Ovary (tissue), 9 donors: ENCODE measurements around the gene DIP2C. TPM values are rescaled to one million over a fixed set of nuclear protein-coding genes. Genes with fewer than 3 reads are reported as not detected.

Experiments
- DNase-seq, 5 donors: peaks; one replicate each; pipeline ENCODE4 v3.0.0-alpha.2; 2019 to 2020
- H3K27ac ChIP-seq, 2 donors: fragments of 200-600 bp; one replicate each; pipeline versions ENCODE4 v1.5.1 to v1.8.0; 2019 to 2022
- H3K27me3 ChIP-seq: fragments of 200-600 bp; one replicate; pipeline ENCODE4 v1.8.0; 2022
- H3K36me3 ChIP-seq: fragments of 200-600 bp; sonication (generic); one replicate; pipeline ENCODE4 v1.5.1; 2019
- H3K4me1 ChIP-seq: one replicate; pipeline ENCODE4 v1.8.1; 2013; ENCODE audit warnings: mild to moderate bottlenecking, moderate library complexity; ENCODE audit not compliant: insufficient read depth
- H3K4me3 ChIP-seq: fragments of 200-600 bp; sonication (generic); one replicate; pipeline ENCODE4 v1.5.1; 2017
- H3K9me3 ChIP-seq, 2 donors: fragments of 200-600 bp in 1 of 2; sonication (generic) in 1 of 2; one replicate each; pipeline versions ENCODE4 v1.5.1 to v1.8.1; 2013 to 2019; ENCODE audit warnings: mild to moderate bottlenecking in 1 of 2, moderate library complexity in 1 of 2
- EP300 ChIP-seq: sonication (generic); formaldehyde crosslinking; IDR thresholded peaks from one replicate; pipeline ENCODE4 v1.6.1; 2017; ENCODE audit warnings: antibody characterized with exemption
- POLR2A ChIP-seq: fragments of 450-650 bp; IDR thresholded peaks from one replicate; pipeline ENCODE4 v1.6.1; 2017; ENCODE audit warnings: antibody characterized with exemption, mild to moderate bottlenecking, moderate library complexity
- WGBS, 3 donors: extraction: QIAGEN DNeasy Blood & Tissue Kit in 1 of 3; methylation state at CpG; one replicate each; pipeline versions ENCODE4 v1.1.5 to v1.1.7; 2013 to 2017; 5-methylcytosine and 5-hydroxymethylcytosine counted together
- intact Hi-C, 4 donors: fragments of 100-400 bp; cut with DNase I; formaldehyde crosslinking; loops; one replicate each; pipeline versions ENCODE4 v1.11.0 to v1.15.1; 2022 to 2023
- polyA plus RNA-seq, 2 donors: library from polyadenylated mRNA; stranded (reverse); fragments of 200-250 nt in 1 of 2; fragments of 350-450 nt in 1 of 2; fragmentation: Illumina TruSeq in 1 of 2; extraction: RNeasy Lipid Tissue Mini Kit (QIAGEN cat#74804) in 1 of 2; gene quantifications; one replicate each; pipeline ENCODE4 v1.2.3, GENCODE V29; 2013 to 2014
- total RNA-seq, 7 donors: library from RNA; depleted of rRNA in 2 of 7; stranded (reverse); fragments of >200 nt in 2 of 7; fragmentation: NEBNext Ultra II Directional in 3 of 7; extraction: Animal tissue kit (Norgen Biotek cat#: 25700) in 3 of 7; gene quantifications; one replicate each; pipeline versions ENCODE4 v1.1.0 to v1.2.4, GENCODE V29; 2016 to 2023
- TF ChIP-seq, protein P1 (sequence below), 3 donors: fragments of 450-650 bp in 2 of 3; fragments of 200-600 bp in 1 of 3; IDR thresholded peaks; one replicate each; pipeline versions ENCODE4 v1.5.1 to v1.8.0; 2016 to 2022; ENCODE audit warnings: antibody characterized with exemption in 3 of 3, mild to moderate bottlenecking in 1 of 3
- donor health status: DM: no; HTN: no; CAD: no; lungs with moderate emphysema.
- donor health status: DM: no; HTN: no; CAD: no.
- donor health status: Bipolar disorder and iron deficiency.
- donor health status: DM: yes; HTN: yes; CAD: no.
- donor health status: DM: no; HTN: no; CAD: no.
- donor health status: DM: yes; HTN: yes; CAD: no.

DIP2C gene
- total and polyA plus RNA-seq, 9 donors, result 10.1 to 29.4 (median 22.2) TPM

DNA sequence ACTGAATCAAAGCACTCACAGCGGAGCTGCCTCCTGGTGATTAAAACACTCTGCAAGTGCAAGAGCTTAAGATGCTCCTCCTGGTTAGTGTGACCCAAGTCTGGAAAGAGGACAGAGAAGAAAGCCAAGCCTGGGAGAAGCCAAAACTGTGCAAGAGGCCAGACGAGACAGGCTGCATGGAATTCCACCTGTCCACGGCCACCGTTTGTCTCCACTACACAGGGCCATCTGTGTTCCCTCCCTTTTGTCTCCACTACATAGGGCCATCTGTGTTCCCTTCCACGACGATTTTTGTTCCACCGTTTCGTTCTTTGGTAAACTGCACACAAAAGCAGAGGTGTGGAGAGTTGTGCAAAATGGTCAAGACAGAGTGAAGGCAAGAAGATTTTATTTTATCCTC, 233.0 kb downstream of the DIP2C start:
- no peaks in the 10 kb centered on the region for H3K36me3 ChIP-seq
- no peak overlapping the region for H3K27ac ChIP-seq
- H3K27me3 ChIP-seq, result no peaks in the 10 kb centered on the region
- intact Hi-C loops, result no loop called here
- 77 to 82% (median 77%) methylated on average over 8 of the region's 8 CpGs for WGBS, 3 donors
- DNase-seq, result no peak
- peaks cover 5% of the 10 kb centered on the region for H3K4me1 ChIP-seq
- no peak overlapping the region for H3K4me3 ChIP-seq
- no peaks in the 10 kb centered on the region for H3K9me3 ChIP-seq
- TF ChIP-seq EP300 (no peak), POLR2A (no peak)
- TF ChIP-seq, protein P1, sequence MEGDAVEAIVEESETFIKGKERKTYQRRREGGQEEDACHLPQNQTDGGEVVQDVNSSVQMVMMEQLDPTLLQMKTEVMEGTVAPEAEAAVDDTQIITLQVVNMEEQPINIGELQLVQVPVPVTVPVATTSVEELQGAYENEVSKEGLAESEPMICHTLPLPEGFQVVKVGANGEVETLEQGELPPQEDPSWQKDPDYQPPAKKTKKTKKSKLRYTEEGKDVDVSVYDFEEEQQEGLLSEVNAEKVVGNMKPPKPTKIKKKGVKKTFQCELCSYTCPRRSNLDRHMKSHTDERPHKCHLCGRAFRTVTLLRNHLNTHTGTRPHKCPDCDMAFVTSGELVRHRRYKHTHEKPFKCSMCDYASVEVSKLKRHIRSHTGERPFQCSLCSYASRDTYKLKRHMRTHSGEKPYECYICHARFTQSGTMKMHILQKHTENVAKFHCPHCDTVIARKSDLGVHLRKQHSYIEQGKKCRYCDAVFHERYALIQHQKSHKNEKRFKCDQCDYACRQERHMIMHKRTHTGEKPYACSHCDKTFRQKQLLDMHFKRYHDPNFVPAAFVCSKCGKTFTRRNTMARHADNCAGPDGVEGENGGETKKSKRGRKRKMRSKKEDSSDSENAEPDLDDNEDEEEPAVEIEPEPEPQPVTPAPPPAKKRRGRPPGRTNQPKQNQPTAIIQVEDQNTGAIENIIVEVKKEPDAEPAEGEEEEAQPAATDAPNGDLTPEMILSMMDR (IDR thresholded peaks at IDR 0.05), result no peak

DNA sequence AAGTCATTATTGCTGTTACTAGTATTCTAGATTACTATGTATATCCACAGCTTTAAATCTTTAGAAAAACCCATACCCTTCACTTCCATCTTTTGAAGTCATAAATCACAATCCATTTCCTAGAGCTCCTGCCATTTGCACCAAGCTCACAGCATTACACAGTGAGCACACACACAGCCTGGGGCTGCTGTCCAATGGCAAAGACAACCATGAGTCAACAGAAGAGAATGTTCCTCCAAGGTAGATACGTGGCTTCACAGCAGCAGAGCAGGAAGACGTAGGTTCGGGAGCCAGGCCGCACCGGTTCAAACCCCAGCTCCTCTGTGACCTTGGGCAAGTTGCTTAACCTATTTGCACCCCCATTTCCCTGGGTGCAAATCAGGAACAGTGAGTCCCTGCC, 234.6 kb downstream of the DIP2C start:
- intact Hi-C loops, result no loop called here
- Histone ChIP-seq H3K4me3 (no peak overlapping the region), H3K27ac (no peak overlapping the region), H3K27me3 (no peaks in the 10 kb centered on the region), H3K9me3 (no peaks in the 10 kb centered on the region), H3K4me1 (peaks cover 12% of the 10 kb centered on the region), H3K36me3 (no peaks in the 10 kb centered on the region)
- DNase-seq, result peak in 4 of 5 donors; percentile 48 to 82 (median 60)
- TF ChIP-seq EP300 (no peak), POLR2A (no peak)
- WGBS, 3 donors, result 10 to 17% (median 12%) methylated on average over 5 of the region's 5 CpGs

DNA sequence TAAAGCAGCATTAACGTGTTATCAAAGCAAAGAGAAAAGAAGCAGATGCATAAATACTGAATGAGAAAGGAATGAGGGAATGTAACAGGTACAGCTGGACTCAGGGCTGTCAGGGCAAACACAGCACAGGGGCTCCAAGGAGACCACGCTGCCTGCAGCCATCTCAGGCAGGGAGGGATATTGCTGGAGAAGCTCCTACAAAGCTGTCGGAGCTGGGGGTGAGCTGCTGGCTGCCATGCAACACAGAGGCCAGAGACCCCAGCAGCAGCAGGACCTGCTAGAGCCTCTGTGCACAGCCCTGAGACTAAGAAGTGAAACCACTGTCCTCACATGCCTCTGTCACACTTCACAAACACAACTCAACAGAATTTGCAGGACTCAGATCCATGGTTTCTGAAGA, 235.8 kb downstream of the DIP2C start:
- intact Hi-C loops, result no loop called here
- Histone ChIP-seq H3K9me3 (no peaks in the 10 kb centered on the region), H3K4me1 (peaks cover 12% of the 10 kb centered on the region), H3K27me3 (no peaks in the 10 kb centered on the region), H3K36me3 (no peaks in the 10 kb centered on the region), H3K27ac (no peak overlapping the region), H3K4me3 (no peak overlapping the region)
- no peak for DNase-seq
- WGBS, 3 donors, result 80 to 83% (median 81%) methylated on average over 3 of the region's 3 CpGs
- TF ChIP-seq EP300 (no peak), POLR2A (no peak)
- TF ChIP-seq, protein P1 (IDR thresholded peaks at IDR 0.05), result no peak

DNA sequence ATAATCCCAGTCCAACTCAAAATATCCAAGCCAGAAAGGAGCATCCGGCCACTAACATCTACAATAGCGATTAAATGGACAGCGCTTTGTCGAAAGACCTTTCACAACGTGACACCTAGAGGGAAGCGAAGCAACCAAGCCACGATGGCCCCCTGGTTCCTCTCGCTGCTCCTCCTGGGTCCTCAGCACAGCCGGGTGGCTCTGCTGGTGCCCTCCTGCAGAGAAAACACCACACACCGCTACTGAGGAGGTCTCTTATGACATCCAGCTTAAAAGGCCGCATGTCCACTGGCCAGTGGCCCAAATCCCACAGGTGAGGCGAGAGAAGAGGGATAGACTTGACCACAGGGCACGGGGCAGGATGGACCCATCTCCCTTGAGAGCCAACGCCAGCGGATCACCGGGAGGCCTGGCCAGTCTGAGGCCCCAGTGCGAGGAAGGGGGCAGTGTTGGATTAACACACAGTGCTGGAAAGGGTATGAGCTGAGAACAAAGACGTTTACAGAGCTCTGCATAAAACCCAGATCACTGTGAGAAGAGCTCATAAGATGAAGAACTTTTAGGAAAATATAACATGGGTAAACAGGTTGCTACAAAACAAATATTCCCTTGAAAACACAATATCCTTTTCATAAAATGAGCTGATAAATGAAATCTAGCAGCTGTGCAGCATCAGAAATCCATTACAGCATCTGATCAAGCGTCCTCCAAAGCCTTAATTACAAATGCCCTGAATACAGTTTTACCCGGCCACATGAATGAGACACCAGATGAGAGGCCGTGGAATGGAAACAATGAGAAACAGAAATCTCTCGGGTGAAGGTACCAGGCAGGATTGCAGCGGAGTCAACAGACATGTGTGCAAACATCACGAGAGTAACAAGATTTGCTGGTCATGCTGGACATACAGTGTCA, 236.7 kb downstream of the DIP2C start:
- Histone ChIP-seq H3K27me3 (no peaks in the 10 kb centered on the region), H3K4me1 (peaks cover 12% of the 10 kb centered on the region), H3K4me3 (no peak overlapping the region), H3K36me3 (no peaks in the 10 kb centered on the region), H3K27ac (no peak overlapping the region), H3K9me3 (no peaks in the 10 kb centered on the region)
- intact Hi-C loops, result no loop called here
- TF ChIP-seq POLR2A (no peak), EP300 (no peak)
- TF ChIP-seq, protein P1 (IDR thresholded peaks at IDR 0.05), result no peak
- DNase-seq, result no peak
- WGBS, 3 donors, result 86% methylated on average over 24 of the region's 24 CpGs

DNA sequence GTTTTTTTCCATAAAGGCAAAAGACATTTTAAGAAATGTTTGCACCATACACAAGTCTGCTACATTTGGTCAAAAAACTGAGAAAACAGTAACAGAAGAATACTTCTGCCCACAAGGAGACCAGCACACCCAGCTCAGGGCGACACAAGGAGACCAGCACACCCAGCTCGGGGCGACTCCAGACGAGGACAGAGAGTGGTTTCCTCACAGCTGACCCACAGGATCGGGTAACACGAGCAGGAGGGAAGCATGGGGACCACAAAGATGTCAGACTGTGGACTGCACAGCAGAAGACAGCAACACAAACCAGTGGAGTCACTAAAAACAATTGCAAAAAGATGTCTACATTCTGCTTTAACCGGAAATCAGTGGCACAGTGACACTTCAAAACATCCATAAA, 237.6 kb downstream of the DIP2C start:
- no peak overlapping the region for H3K27ac ChIP-seq
- H3K36me3 ChIP-seq, result no peaks in the 10 kb centered on the region
- TF ChIP-seq EP300, result no peak
- peaks cover 12% of the 10 kb centered on the region for H3K4me1 ChIP-seq
- intact Hi-C loops, result no loop called here
- no peaks in the 10 kb centered on the region for H3K9me3 ChIP-seq
- no peak overlapping the region for H3K4me3 ChIP-seq
- WGBS, 3 donors, result 91 to 93% (median 92%) methylated on average over 7 of the region's 7 CpGs
- no peaks in the 10 kb centered on the region for H3K27me3 ChIP-seq
- DNase-seq, result no peak
